GM12878 (cell line): Measurements from ENCODE around the gene SPIRE1.

Experiments
- ATF3 ChIP-seq: IDR thresholded peaks from 2 replicates; pipeline ENCODE4 v1.6.1; 2011; ENCODE audit warnings: low read depth, mild to moderate bottlenecking, low read length, moderate library complexity, borderline replicate concordance; ENCODE audit errors: extremely low read depth
- IRF5 ChIP-seq: fragments of 450-650 bp; IDR thresholded peaks from 2 replicates; pipeline ENCODE4 v1.6.1; 2017; ENCODE audit warnings: borderline replicate concordance
- NFYB ChIP-seq: IDR thresholded peaks from 2 replicates; pipeline ENCODE4 v1.6.1; 2011; ENCODE audit warnings: low read depth, mild to moderate bottlenecking, low read length, improper control_type of control experiment, moderate library complexity; ENCODE audit not compliant: insufficient read depth
- POLR2A ChIP-seq: IDR thresholded peaks from 2 replicates; pipeline ENCODE4 v1.6.1; 2011; ENCODE audit warnings: low read depth, mild to moderate bottlenecking, low read length
- RCOR1 ChIP-seq: conservative IDR thresholded peaks from 2 replicates; pipeline ENCODE4 v1.6.1; 2012; ENCODE audit warnings: low read depth, low read length, improper control_type of control experiment
- SIN3A ChIP-seq: IDR thresholded peaks from 2 replicates; pipeline ENCODE4 v1.6.1; 2012; ENCODE audit warnings: low read depth, low read length, improper control_type of control experiment
- SUZ12 ChIP-seq: fragments of 200-600 bp; sonication (generic); IDR thresholded peaks from one replicate; pipeline ENCODE4 v1.6.1; 2018; ENCODE audit warnings: antibody characterized with exemption, mild to moderate bottlenecking; ENCODE audit not compliant: unreplicated experiment
- ZNF24 ChIP-seq: fragments of 450-650 bp; IDR thresholded peaks from 2 replicates; pipeline ENCODE4 v1.6.1; 2017; ENCODE audit warnings: antibody characterized with exemption, mild to moderate bottlenecking
- ZSCAN29 ChIP-seq: fragments of 450-650 bp; IDR thresholded peaks from 2 replicates; pipeline ENCODE4 v1.6.1; 2017; ENCODE audit warnings: mild to moderate bottlenecking, moderate library complexity
- TF ChIP-seq, protein P1 (sequence below): IDR thresholded peaks from 2 replicates; pipeline ENCODE4 v1.6.1; 2012; ENCODE audit warnings: mild to moderate bottlenecking, low read depth, low read length
- TF ChIP-seq, protein P2 (sequence below), 3 experiments: IDR thresholded peaks in 2 of 3; conservative IDR thresholded peaks in 1 of 3; 2 replicates each; pipeline ENCODE4 v1.5.1; 2011; ENCODE audit warnings: low read depth in 3 of 3, low read length in 3 of 3, mild to moderate bottlenecking in 3 of 3, control low read depth in 2 of 3, moderate library complexity in 2 of 3, inconsistent platforms in 1 of 3, mixed read lengths in 1 of 3; ENCODE audit not compliant: control insufficient read depth in 2 of 3, insufficient read depth in 1 of 3; ENCODE audit errors: extremely low read depth in 1 of 3
- TF ChIP-seq, protein P3 (sequence below): IDR thresholded peaks from 2 replicates; pipeline ENCODE4 v1.6.1; 2011; ENCODE audit warnings: borderline replicate concordance, low read depth, mild to moderate bottlenecking, moderate library complexity, mixed read lengths, low read length; ENCODE audit not compliant: insufficient read depth; ENCODE audit errors: extremely low read length

DNA sequence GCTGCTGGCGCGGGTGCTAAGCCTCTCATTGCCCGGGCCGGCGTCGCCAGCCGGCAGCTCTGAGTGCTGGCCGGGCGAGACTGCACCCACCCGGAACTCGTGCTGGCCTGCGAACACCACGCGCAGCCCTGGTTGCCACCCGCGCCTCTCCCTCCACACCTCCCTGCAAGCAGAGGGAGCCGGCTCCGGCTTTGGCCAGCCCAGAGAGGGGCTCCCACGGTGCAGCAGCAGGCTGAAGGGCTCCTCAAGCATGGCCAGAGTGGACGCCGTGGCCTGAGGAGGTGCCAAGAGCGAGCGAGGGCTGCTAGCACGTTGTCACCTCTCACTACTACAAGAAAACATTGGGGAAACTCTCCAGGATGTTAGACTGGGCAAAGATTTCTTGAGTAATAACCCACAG is 98.6 kb downstream of the SPIRE1 start:
- TF ChIP-seq NFYB = no peak
- TF ChIP-seq, protein P1, sequence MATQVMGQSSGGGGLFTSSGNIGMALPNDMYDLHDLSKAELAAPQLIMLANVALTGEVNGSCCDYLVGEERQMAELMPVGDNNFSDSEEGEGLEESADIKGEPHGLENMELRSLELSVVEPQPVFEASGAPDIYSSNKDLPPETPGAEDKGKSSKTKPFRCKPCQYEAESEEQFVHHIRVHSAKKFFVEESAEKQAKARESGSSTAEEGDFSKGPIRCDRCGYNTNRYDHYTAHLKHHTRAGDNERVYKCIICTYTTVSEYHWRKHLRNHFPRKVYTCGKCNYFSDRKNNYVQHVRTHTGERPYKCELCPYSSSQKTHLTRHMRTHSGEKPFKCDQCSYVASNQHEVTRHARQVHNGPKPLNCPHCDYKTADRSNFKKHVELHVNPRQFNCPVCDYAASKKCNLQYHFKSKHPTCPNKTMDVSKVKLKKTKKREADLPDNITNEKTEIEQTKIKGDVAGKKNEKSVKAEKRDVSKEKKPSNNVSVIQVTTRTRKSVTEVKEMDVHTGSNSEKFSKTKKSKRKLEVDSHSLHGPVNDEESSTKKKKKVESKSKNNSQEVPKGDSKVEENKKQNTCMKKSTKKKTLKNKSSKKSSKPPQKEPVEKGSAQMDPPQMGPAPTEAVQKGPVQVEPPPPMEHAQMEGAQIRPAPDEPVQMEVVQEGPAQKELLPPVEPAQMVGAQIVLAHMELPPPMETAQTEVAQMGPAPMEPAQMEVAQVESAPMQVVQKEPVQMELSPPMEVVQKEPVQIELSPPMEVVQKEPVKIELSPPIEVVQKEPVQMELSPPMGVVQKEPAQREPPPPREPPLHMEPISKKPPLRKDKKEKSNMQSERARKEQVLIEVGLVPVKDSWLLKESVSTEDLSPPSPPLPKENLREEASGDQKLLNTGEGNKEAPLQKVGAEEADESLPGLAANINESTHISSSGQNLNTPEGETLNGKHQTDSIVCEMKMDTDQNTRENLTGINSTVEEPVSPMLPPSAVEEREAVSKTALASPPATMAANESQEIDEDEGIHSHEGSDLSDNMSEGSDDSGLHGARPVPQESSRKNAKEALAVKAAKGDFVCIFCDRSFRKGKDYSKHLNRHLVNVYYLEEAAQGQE = no peak
- TF ChIP-seq ZSCAN29 = no peak
- TF ChIP-seq, protein P2, sequence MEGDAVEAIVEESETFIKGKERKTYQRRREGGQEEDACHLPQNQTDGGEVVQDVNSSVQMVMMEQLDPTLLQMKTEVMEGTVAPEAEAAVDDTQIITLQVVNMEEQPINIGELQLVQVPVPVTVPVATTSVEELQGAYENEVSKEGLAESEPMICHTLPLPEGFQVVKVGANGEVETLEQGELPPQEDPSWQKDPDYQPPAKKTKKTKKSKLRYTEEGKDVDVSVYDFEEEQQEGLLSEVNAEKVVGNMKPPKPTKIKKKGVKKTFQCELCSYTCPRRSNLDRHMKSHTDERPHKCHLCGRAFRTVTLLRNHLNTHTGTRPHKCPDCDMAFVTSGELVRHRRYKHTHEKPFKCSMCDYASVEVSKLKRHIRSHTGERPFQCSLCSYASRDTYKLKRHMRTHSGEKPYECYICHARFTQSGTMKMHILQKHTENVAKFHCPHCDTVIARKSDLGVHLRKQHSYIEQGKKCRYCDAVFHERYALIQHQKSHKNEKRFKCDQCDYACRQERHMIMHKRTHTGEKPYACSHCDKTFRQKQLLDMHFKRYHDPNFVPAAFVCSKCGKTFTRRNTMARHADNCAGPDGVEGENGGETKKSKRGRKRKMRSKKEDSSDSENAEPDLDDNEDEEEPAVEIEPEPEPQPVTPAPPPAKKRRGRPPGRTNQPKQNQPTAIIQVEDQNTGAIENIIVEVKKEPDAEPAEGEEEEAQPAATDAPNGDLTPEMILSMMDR (IDR thresholded peaks at IDR 0.05 in 2 of 3, conservative IDR thresholded peaks at IDR 0.05 in 1 of 3; ENCODE audit: control insufficient read depth in 2 of 3, extremely low read depth in 1 of 3, insufficient read depth in 1 of 3, low read depth in 3 of 3, low read length in 3 of 3) = no peak
- no peak for TF ChIP-seq POLR2A
- no peak for TF ChIP-seq ATF3
- TF ChIP-seq SIN3A = no peak
- TF ChIP-seq ZNF24 = no peak
- no peak for TF ChIP-seq IRF5
- TF ChIP-seq, protein P3, sequence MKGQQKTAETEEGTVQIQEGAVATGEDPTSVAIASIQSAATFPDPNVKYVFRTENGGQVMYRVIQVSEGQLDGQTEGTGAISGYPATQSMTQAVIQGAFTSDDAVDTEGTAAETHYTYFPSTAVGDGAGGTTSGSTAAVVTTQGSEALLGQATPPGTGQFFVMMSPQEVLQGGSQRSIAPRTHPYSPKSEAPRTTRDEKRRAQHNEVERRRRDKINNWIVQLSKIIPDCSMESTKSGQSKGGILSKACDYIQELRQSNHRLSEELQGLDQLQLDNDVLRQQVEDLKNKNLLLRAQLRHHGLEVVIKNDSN = no peak
- TF ChIP-seq RCOR1 = no peak
- no peak for TF ChIP-seq SUZ12
